Cardiac muscle cell (in vitro differentiated cells and primary cell): Measurements from ENCODE around the gene PPY. TPM values are rescaled to one million over a fixed set of nuclear protein-coding genes. Genes with fewer than 3 reads are reported as not detected.

Experiments
- DNase-seq, 2 donors: peaks; one replicate each; pipeline versions ENCODE4 v3.0.0 to v3.0.0-alpha.2; 2010 to 2017; ENCODE audit warnings: low read depth in 1 of 2, low spot score in 1 of 2
- H3K27ac ChIP-seq: fragments of 200-600 bp; sonication (generic); 2 replicates; pipeline ENCODE4 v1.5.1; 2016
- H3K27me3 ChIP-seq: fragments of 200-600 bp; sonication (generic); 2 replicates; pipeline ENCODE4 v1.6.0; 2016; ENCODE audit warnings: control low read depth
- H3K36me3 ChIP-seq: fragments of 200-600 bp; sonication (generic); 2 replicates; pipeline ENCODE4 v1.5.1; 2016; ENCODE audit warnings: control low read depth
- H3K4me1 ChIP-seq: fragments of 200-600 bp; sonication (generic); 2 replicates; pipeline ENCODE4 v1.8.1; 2017; ENCODE audit warnings: low read depth, mild to moderate bottlenecking, mixed run types
- H3K4me3 ChIP-seq: fragments of 200-600 bp; sonication (generic); 2 replicates; pipeline ENCODE4 v1.5.1; 2016; ENCODE audit warnings: mild to moderate bottlenecking
- H3K9me3 ChIP-seq: fragments of 200-600 bp; sonication (generic); 2 replicates; pipeline ENCODE4 v1.5.1; 2017; ENCODE audit warnings: low read depth, mild to moderate bottlenecking, control low read depth
- CTCF ChIP-seq: IDR thresholded peaks from 2 replicates; pipeline ENCODE4 v1.5.1; 2012; ENCODE audit warnings: low read depth, mild to moderate bottlenecking, low read length
- polyA plus RNA-seq: library from polyadenylated mRNA; unstranded; fragments of >200 nt; fragmentation: Nextera tagmentation; extraction: Ambion mirVana; gene quantifications from 2 replicates; pipeline ENCODE4 v1.2.1, GENCODE V29; 2016
- total RNA-seq: library from RNA; depleted of rRNA; stranded (reverse); fragments of >200 nt; gene quantifications from 2 replicates; pipeline ENCODE4 v1.2.3, GENCODE V29; 2016

Gene PPY
- total and polyA plus RNA-seq, 2 experiments from 2014 or later = not detected

- no peak for DNase-seq
- Histone ChIP-seq H3K36me3 (no peaks in the 10 kb centered on the region), H3K4me1 (no peaks in the 10 kb centered on the region), H3K27ac (no peak overlapping the region), H3K27me3 (peaks cover 22% of the 10 kb centered on the region), H3K9me3 (no peaks in the 10 kb centered on the region), H3K4me3 (peak overlapping the region; percentile 12)
- TF ChIP-seq CTCF = no peak
These were observed 15.0 kb downstream of the PPY start for GRCh38 chr17:43927060-43927864.

- Histone ChIP-seq H3K27me3 (peaks cover 22% of the 10 kb centered on the region), H3K36me3 (no peaks in the 10 kb centered on the region), H3K4me3 (no peak overlapping the region), H3K4me1 (no peaks in the 10 kb centered on the region), H3K9me3 (no peaks in the 10 kb centered on the region), H3K27ac (no peak overlapping the region)
- DNase-seq = no peak
- TF ChIP-seq CTCF = no peak
These were observed 17.7 kb downstream of the PPY start for GRCh38 chr17:43924558-43924957.

- Histone ChIP-seq H3K27me3 (peaks cover 5% of the 10 kb centered on the region), H3K36me3 (no peaks in the 10 kb centered on the region), H3K4me3 (no peak overlapping the region), H3K4me1 (no peaks in the 10 kb centered on the region), H3K9me3 (no peaks in the 10 kb centered on the region), H3K27ac (no peak overlapping the region)
- no peak for DNase-seq
- TF ChIP-seq CTCF = no peak
These were observed 21.7 kb downstream of the PPY start for GRCh38 chr17:43920500-43921095.

- Histone ChIP-seq H3K4me1 (no peaks in the 10 kb centered on the region), H3K36me3 (no peaks in the 10 kb centered on the region), H3K27ac (no peak overlapping the region), H3K4me3 (no peak overlapping the region), H3K9me3 (no peaks in the 10 kb centered on the region), H3K27me3 (peaks cover 5% of the 10 kb centered on the region)
- no peak for TF ChIP-seq CTCF
- DNase-seq = no peak
These were observed 24.3 kb downstream of the PPY start for GRCh38 chr17:43918026-43918389.

- H3K4me1 ChIP-seq = no peaks in the 10 kb centered on the region
- peaks cover 5% of the 10 kb centered on the region for H3K27me3 ChIP-seq
- H3K9me3 ChIP-seq = no peaks in the 10 kb centered on the region
- peak; percentile 57 for TF ChIP-seq CTCF
- peak; percentile 45 for DNase-seq
- no peak overlapping the region for H3K4me3 ChIP-seq
- H3K27ac ChIP-seq = no peak overlapping the region
- no peaks in the 10 kb centered on the region for H3K36me3 ChIP-seq
These were observed 24.8 kb downstream of the PPY start for GRCh38 chr17:43917348-43918025.
